Measurements from ENCODE around the gene PAXX.
"Not testable (repeated sequence)": the region's sequence is repeated elsewhere in the genome, so short reads cannot be mapped to it uniquely, and the experiment has no call there.

Gene PAXX

DNA sequence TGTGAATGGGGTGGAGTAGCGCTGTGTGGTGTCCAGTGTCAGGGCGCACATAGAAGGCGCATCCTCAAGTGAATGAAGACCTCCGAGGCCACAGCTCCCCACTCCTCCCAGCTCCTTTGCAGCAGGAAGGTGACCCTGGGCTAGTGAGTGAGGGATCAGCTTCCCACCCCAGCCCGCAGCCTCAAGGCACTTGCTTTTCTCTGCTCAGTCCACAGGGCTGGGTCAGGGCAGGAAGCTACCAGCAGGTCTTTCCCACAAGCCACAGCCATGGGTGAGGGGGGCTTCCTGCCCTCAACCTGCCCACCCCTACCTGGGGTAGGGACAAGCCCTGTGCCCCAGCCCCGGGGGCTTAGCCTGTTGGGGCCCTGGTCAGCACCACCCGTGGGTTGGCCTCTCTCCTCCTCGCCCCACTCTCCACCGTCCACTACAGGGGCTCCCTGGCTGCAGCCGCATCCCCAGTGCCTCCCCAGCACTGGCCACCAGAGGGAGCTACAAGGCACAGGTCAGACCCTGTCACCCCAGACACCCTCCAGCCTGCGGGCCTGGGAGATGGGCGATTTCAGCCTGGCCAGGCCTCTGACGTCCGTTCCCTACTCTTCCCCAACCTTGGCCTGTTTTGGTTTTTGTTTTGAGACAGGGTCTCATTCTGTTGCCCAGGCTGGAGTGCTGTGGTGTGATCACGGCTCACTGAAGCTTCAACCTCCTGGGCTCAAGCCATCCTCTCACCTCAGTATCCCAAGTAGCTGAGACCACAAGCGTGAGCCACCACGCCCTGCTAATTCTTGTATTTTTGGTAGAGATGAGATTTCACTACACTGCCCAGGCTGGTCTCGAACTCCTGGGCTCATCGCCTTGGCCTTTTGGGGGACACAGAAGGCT, 37.1 kb downstream of the PAXX start:
- peak; percentile 56 for DNase-seq (ENCODE audit: low read depth)
- peak; percentile 87 for TF ChIP-seq CTCF (IDR thresholded peaks at IDR 0.05; ENCODE audit: low read length, missing control alignments)
- no peak overlapping the region for H3K4me3 ChIP-seq (replicated peaks; ENCODE audit: low read depth, low read length)

- no peak overlapping the region for H3K4me3 ChIP-seq (replicated peaks; ENCODE audit: low read depth, low read length)
- DNase-seq (ENCODE audit: low read depth) = no peak
- TF ChIP-seq CTCF (IDR thresholded peaks at IDR 0.05; ENCODE audit: low read length, missing control alignments) = no peak
Observed at GRCh38 chr9:137030006-137030405, 37.8 kb downstream of the PAXX start.

DNA sequence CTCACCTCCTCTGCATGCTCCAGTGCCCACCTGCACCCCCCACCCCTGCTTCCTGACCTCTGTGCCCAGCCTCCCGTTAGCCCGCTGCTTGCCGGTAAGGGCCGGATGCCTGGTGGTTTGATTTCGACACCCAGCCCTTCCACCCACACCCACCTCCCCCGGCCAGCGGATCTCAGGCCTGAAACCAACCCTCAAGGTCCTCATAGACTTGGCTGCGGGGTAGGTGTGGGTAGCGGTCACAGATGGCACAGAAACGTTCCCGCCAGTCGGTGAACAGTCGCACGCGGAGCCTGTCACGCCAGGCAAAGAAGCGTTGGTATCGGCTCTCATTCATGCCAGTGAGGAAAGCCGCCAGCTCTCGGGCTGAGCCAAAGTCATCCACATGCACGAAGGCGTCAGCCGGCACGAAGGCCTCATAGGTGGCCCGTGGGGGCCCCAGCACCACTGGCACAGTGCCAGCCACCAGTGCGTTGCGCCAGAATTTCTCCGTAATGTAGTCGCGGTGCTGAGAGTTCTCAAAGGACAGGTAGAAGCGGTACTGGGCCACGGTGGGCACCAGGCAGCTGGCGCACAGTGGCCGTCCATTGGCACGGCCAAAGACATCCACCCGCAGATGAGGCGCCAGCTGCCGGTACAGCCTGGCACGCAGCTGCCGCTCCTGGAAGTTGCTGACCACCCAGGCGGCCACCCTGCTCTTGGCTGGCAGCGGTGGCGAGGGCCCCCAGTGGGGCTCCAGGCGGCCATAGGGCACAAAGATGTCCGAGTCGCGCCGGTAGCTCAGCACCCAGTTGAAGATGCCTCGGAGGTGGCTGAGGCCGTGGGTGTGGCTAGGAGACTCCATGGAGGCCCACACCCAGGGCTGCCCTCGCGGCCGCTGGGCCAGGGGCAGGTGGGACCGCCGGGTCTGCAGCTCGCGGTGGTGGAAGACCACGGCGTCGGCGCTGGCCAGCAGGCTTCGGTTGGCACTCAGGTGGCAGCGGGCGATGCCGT, 38.6 kb downstream of the PAXX start:
- H3K4me3 ChIP-seq (replicated peaks; ENCODE audit: low read depth, low read length) = no peak overlapping the region
- DNase-seq (ENCODE audit: low read depth) = no peak
- no peak for TF ChIP-seq CTCF (IDR thresholded peaks at IDR 0.05; ENCODE audit: low read length, missing control alignments)

DNA sequence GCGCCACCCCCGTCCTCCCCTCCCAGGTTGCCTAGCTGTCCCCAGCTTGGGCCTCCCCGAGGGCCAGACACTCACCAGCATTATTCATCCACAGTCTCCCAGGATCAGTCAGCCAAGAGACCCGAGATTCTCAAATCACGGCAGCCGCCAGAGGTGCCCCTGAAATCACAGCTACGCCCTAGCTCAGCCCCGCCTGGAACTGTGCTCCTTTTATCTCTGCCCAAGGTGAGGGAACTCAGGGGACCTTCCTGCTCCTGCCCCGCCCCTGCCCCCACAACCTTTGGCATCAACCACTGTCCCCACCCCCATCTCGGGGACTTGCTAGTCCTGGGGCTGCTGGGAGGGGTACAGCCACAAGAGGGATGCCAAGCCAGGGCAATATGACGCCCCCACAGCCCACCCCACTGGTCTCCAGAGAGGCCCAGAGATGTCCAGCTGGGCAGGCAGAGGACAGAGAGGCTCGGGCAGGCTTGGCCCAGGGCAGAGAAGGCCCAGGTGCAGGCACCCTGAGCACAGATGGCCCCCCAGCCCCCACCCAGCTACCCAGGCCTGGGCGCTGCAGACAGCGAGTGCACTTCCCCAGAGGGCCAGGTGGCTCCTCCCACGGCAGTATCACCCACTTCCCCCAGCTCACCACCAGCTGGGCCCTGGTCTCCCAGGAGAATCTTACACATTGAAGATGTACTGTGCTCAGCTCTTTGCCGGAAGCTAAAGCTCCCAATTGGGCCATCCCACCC, 39.9 kb downstream of the PAXX start, which contains the start of gene FUT7:
TSS of gene FUT7 (minus strand) at position 185 of the 737 bp plus-strand sequence. CDS start at position 88, 97 bp downstream.
- H3K4me3 ChIP-seq (replicated peaks; ENCODE audit: low read depth, low read length) = no peak within 1 kb of the TSS
- TF ChIP-seq CTCF (IDR thresholded peaks at IDR 0.05; ENCODE audit: low read length, missing control alignments) = no peak
- no peak for DNase-seq (ENCODE audit: low read depth)

DNA sequence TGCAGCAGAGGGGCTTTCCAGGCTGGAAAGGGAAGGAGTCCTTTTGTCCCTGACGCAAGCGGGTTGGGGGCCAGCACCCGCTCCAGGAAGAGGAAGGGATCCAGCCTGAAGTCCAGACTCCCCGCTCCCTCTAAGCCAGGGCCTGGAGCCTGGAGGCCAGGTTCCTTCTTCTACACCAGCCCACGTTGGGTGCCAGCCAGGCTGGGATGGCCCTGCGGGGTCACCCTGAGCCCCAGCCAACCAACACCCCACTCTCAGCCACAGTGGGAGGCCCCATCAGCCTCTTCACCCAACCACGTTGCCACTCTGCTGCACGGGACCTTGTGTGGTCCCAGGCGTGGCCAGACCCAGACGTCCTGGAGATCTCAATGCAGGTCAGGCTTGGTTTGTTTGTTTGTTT, 40.6 kb downstream of the PAXX start:
- DNase-seq (ENCODE audit: low read depth) = no peak
- no peak overlapping the region for H3K4me3 ChIP-seq (replicated peaks; ENCODE audit: low read depth, low read length)
- TF ChIP-seq CTCF (IDR thresholded peaks at IDR 0.05; ENCODE audit: low read length, missing control alignments) = no peak

DNA sequence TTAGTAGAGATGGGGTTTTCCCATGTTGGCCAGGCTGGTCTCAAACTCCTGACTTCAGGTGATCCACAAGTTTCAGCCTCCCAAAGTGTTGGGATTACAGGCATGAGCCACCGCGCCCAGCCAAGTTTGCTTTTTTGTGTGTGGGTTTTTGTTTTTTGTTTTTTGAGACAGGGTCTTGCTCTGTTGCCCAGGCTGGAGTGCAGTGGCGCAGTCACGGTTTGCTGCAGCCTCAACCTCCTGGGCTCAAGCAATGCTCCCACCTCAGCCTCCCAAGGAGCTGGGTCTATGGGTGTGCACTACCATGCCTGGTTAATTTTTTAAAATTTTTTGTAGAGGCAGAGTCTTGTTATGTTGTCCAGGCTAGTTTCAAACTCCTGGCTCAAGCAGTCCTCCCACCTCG, 41.3 kb downstream of the PAXX start:
- H3K4me3 ChIP-seq (replicated peaks; ENCODE audit: low read depth, low read length) = not testable (repeated sequence)

More for the DNA sequence above, 41.3 kb downstream of the PAXX start:
- not testable (repeated sequence) for DNase-seq (ENCODE audit: low read depth)
